ENCODE results near the gene SEC14L6.

SEC14L6 gene

GRCh38 chr22:30502153-30502552 is 44.4 kb downstream of the SEC14L6 start:
- CTCF ChIA-PET, result no interaction called here
- POLR2A ChIA-PET (ENCODE audit: low non-redundant PET), result no interaction called here
- H3K27ac ChIP-seq, result no peak overlapping the region
- no peak for TF ChIP-seq CTCF (conservative IDR thresholded peaks at IDR 0.05; ENCODE audit: low read depth)
- DNase-seq (ENCODE audit: low spot score), result no peak

GRCh38 chr22:30500628-30501027 is 45.9 kb downstream of the SEC14L6 start:
- no peak overlapping the region for H3K27ac ChIP-seq
- no peak for DNase-seq (ENCODE audit: low spot score)
- ChIA-PET CTCF (interaction anchor here (0.6 kb wide), 1 partner anchor 453 kb away, joined by 3 read pairs; no protein-coding TSS in a partner anchor), POLR2A (ENCODE audit: low non-redundant PET) (no interaction called here)
- no peak for TF ChIP-seq CTCF (conservative IDR thresholded peaks at IDR 0.05; ENCODE audit: low read depth)

GRCh38 chr22:30497466-30498150 is 48.9 kb downstream of the SEC14L6 start:
- ChIA-PET POLR2A (ENCODE audit: low non-redundant PET) (no interaction called here), CTCF (interaction anchor here (0.6 kb wide), 1 partner anchor 33 kb away, joined by 3 read pairs; no protein-coding TSS in a partner anchor)
- no peak for TF ChIP-seq CTCF (conservative IDR thresholded peaks at IDR 0.05; ENCODE audit: low read depth)
- H3K27ac ChIP-seq, result no peak overlapping the region
- no peak for DNase-seq (ENCODE audit: low spot score)

GRCh38 chr22:30495041-30495784 is 51.3 kb downstream of the SEC14L6 start:
- POLR2A ChIA-PET (ENCODE audit: low non-redundant PET), result no interaction called here
- CTCF ChIA-PET, result no interaction called here
- no peak overlapping the region for H3K27ac ChIP-seq
- DNase-seq (ENCODE audit: low spot score), result no peak
- TF ChIP-seq CTCF (conservative IDR thresholded peaks at IDR 0.05; ENCODE audit: low read depth), result no peak

- TF ChIP-seq CTCF (conservative IDR thresholded peaks at IDR 0.05; ENCODE audit: low read depth), result no peak
- ChIA-PET CTCF (interaction anchor here (0.7 kb wide), 1 partner anchor 230 kb away, joined by 3 read pairs; no protein-coding TSS in a partner anchor), POLR2A (ENCODE audit: low non-redundant PET) (no interaction called here)
- no peak for DNase-seq (ENCODE audit: low spot score)
- H3K27ac ChIP-seq, result no peak overlapping the region
Measured at GRCh38 chr22:30492144-30492543, 54.4 kb downstream of the SEC14L6 start.

GRCh38 chr22:30491381-30491780 is 55.2 kb downstream of the SEC14L6 start:
- DNase-seq (ENCODE audit: low spot score), result no peak
- TF ChIP-seq CTCF (conservative IDR thresholded peaks at IDR 0.05; ENCODE audit: low read depth), result no peak
- POLR2A ChIA-PET (ENCODE audit: low non-redundant PET), result no interaction called here
- CTCF ChIA-PET, result no interaction called here
- H3K27ac ChIP-seq, result no peak overlapping the region
